GM18861 (cell line): Measurements from ENCODE around the gene ECHS1.
"Not testable (repeated sequence)": the region's sequence is repeated elsewhere in the genome, so short reads cannot be mapped to it uniquely, and the experiment has no call there.

ENCODE experiments used
- ATAC-seq: cut with Tn5 transposase; IDR thresholded peaks from one replicate; pipeline ENCODE4 v1.9.1; 2021; ENCODE audit not compliant: unreplicated experiment

The ECHS1 gene

GRCh38 chr10:133325440-133326222 is 47.5 kb downstream of the ECHS1 start:
- no peak for ATAC-seq

GRCh38 chr10:133324857-133325260 is 48.3 kb downstream of the ECHS1 start:
- ATAC-seq, result no peak

GRCh38 chr10:133324198-133324792 is 48.9 kb downstream of the ECHS1 start:
- ATAC-seq, result no peak

DNA sequence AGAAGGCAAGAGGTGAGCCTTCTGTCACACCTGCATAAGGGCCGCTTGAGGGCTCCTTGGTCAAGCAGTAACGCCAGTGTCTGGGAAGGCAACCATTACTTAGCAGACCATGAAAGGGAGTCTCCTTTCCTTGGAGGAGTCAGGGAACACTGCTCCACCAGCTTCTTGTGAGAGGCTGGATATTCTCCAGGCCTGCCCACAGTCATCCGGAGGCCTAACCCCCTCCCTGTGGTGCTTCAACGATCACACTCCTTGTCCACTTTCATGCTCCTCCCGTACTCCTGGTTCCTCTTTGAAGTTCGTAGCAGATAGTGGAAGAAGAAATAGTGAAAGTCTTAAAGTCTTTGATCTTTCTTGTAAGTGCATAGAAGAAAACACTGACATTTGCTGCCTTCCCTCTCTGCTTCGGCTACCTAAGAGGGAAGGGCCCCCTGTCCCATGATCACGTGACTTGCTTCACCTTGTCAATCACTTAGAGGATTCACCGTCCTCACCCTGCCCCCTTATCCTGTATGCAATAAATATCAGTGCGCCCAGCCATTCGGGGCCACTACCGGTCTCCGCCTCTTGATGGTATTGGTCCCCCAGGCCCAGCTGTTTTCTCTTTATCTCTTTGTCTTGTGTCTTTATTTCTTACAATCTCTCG is 51.0 kb downstream of the ECHS1 start:
- not testable (repeated sequence) for ATAC-seq

DNA sequence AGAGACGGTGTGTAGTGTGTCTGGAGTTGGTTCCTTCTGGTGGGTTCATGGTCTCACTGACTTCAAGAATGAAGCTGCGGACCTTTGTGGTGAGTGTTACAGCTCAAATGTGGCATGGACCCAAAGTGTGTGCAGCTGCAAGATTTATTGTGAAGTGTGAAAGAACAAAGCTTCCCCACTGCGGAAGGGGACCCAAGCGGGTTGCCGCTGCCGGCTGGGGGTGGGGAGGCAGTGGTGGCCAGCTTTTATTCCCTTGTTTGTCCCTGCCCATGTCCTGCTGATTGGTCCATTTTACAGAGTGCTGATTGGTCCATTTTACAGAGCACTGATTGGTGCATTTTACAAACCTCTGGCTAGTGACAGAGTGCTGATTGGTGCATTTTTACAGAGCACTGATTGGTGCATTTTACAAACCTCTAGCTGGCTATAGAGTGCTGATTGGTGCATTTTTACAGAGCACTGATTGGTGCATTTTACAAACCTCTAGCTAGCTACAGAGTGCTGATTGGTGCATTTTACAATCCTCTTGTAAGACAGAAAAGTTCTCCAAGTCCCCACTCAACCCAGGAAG is 52.2 kb downstream of the ECHS1 start:
- not testable (repeated sequence) for ATAC-seq

GRCh38 chr10:133318494-133319127 is 54.5 kb downstream of the ECHS1 start:
- ATAC-seq, result peak; percentile 69

GRCh38 chr10:133316732-133317131 is 56.4 kb downstream of the ECHS1 start:
- no peak for ATAC-seq

- ATAC-seq, result no peak
Measured at GRCh38 chr10:133316266-133316665, 56.9 kb downstream of the ECHS1 start.

DNA sequence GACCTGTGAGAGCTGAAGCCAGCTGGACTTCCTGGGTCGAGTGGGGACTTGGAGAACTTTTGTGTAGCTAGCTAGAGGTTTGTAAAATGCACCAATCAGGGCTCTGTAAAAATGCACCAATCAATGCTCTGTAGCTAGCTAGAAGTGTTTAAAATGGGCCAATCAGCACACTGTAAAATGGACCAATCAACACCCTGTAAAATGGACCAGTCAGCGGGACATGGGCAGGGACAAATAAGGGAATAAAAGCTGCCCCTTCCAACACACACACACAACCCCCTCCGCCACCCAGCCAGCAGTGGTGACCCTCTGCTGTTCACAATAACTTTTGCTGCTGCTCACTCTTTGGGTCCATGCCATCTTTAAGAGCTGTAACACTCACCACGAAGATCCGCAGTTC is 57.3 kb downstream of the ECHS1 start:
- ATAC-seq, result no peak

DNA sequence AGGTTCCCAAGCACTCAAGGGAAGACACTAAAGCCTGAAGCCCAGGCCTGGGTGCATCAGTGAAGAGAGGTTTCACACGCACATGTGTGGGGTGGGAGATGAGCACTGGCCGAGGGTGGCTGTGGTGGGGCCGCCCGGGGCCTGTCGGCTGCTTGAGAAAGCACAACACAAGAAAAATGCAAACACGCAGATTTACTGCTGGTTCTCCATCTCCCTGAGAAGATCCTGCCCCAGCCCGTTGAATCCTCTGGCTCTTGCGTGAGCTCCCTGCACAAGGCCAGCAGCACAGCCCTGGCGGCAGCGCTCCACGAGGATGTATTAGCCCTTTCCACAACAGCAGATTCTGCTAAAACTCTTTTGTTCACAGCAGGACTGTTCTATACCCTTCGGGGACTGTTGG is 58.2 kb downstream of the ECHS1 start:
- ATAC-seq, result no peak

GRCh38 chr10:133313192-133313591 is 60.0 kb downstream of the ECHS1 start:
- ATAC-seq, result no peak

- no peak for ATAC-seq
Measured at GRCh38 chr10:133312769-133313145, 60.4 kb downstream of the ECHS1 start.
